Measurements from ENCODE around the gene THRAP3. TPM values are rescaled to one million over a fixed set of nuclear protein-coding genes. Genes with fewer than 3 reads are reported as not detected.
A peak's percentile ranks its signal among the peaks of the same experiment; 100 is the strongest.

THRAP3 gene
- total RNA-seq, 4 donors from 2014 or later, result 25.8 to 73.7 (median 59.9) TPM

DNA sequence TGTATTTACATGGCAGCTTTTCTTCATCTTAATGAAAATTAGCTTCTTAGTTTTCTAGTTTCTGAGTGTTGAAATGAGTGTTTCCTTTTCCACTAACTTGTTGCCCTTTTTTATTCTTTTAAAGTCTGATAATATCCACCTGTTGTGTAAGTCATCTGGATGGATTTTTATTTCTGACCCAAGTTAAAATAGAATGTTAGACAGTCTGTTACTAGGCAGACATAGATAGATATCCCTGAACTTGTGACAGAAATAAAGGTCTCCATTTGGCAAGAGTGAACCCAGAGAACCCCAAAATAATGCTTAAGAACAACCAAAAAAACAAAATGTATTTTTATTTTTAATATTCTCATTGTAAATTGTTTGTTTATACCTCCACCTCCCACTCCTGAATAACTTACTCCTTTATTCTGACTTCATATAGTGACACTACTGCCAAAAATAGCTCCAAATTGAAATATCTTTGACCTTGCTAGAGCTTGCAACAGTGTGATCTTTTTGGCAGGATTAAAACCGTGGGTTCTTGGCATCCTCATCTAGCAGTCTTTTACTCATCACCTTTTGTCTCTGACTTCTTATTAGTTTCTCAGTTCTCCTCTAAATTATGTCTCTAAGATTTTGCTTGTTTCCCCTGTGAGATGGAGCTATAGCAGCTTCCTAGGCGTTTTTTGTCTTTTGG lies 55.0 kb downstream of the THRAP3 start:
- intact Hi-C loops (cut with DNase I; ENCODE audit: low total_unique reads), result loop anchor here (2.0 kb wide), 1 partner anchor 44 kb away; no protein-coding TSS in a partner anchor
- no peak for DNase-seq
- no peaks in the 10 kb centered on the region for H3K9me3 ChIP-seq
- in situ Hi-C loops (cut with MboI; ENCODE audit: low pct_ligation_motif_present in 1 of 4, low pct_unique_long_range_greater_than_20kb in 1 of 4, low sequenced_read_pairs in 3 of 4), result loop anchor here (10.0 to 25.0 kb wide), 3 partner anchors 84 to 167 kb away; no protein-coding TSS in a partner anchor
- H3K36me3 ChIP-seq, result peaks cover 0 to 15% (median 3%) of the 10 kb centered on the region in 4 donors
- H3K4me3 ChIP-seq, result no peak overlapping the region
- TF ChIP-seq, protein P1, sequence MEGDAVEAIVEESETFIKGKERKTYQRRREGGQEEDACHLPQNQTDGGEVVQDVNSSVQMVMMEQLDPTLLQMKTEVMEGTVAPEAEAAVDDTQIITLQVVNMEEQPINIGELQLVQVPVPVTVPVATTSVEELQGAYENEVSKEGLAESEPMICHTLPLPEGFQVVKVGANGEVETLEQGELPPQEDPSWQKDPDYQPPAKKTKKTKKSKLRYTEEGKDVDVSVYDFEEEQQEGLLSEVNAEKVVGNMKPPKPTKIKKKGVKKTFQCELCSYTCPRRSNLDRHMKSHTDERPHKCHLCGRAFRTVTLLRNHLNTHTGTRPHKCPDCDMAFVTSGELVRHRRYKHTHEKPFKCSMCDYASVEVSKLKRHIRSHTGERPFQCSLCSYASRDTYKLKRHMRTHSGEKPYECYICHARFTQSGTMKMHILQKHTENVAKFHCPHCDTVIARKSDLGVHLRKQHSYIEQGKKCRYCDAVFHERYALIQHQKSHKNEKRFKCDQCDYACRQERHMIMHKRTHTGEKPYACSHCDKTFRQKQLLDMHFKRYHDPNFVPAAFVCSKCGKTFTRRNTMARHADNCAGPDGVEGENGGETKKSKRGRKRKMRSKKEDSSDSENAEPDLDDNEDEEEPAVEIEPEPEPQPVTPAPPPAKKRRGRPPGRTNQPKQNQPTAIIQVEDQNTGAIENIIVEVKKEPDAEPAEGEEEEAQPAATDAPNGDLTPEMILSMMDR (IDR thresholded peaks at IDR 0.05), result no peak
- TF ChIP-seq EP300 (IDR thresholded peaks at IDR 0.05; ENCODE audit: low read depth), result no peak
- no peak for TF ChIP-seq POLR2AphosphoS5 (IDR thresholded peaks at IDR 0.05)
- no peak for TF ChIP-seq POLR2A (IDR thresholded peaks at IDR 0.05)
- H3K27me3 ChIP-seq, result no peaks in the 10 kb centered on the region
- WGBS, 2 donors (ENCODE audit: low coverage in 1 of 2), result 40 to 50% methylated on average over 1 to 2 of the region's 2 CpGs
- peaks cover 0 to 31% (median 13%) of the 10 kb centered on the region in 4 donors for H3K4me1 ChIP-seq
- peak overlapping the region; percentile 3 to 43 (median 8) for H3K27ac ChIP-seq

DNA sequence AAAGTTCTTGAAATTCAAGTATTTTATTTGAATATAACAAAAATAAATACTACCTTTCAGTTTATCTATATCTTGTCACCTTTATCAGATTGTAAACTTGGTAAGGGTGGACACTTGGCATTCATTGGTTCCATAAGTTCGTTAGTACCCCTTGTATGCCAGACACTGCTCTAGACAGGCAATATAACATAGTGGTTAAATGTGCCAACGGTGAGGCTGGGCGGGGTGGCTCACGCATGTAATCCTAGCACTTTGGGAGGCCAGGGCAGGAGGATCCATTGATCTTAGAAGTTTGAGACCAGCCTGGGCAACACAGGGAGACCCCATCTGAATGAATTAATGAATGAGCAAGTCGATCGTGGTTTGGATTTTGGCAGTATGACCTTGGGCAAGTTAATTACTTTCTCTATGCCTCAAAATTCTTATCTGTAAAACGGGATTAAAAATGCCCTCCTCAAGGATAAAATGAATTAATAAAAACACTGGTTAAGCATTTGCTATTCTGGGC lies 55.6 kb downstream of the THRAP3 start:
- H3K4me3 ChIP-seq, result no peak overlapping the region
- TF ChIP-seq POLR2AphosphoS5 (IDR thresholded peaks at IDR 0.05) (no peak), POLR2A (IDR thresholded peaks at IDR 0.05) (no peak), EP300 (IDR thresholded peaks at IDR 0.05; ENCODE audit: low read depth) (no peak)
- TF ChIP-seq, protein P1 (IDR thresholded peaks at IDR 0.05), result no peak
- H3K4me1 ChIP-seq, result peaks cover 0 to 35% (median 13%) of the 10 kb centered on the region in 4 donors
- 72 to 75% methylated on average over 1 to 7 of the region's 7 CpGs for WGBS, 2 donors (ENCODE audit: low coverage in 1 of 2)
- H3K36me3 ChIP-seq, result peaks cover 0 to 21% (median 6%) of the 10 kb centered on the region in 4 donors
- in situ Hi-C loops (cut with MboI; ENCODE audit: low pct_ligation_motif_present in 1 of 4, low pct_unique_long_range_greater_than_20kb in 1 of 4, low sequenced_read_pairs in 3 of 4) (loop anchor here (10.0 to 25.0 kb wide), 4 partner anchors 85 to 175 kb away; no protein-coding TSS in a partner anchor), intact Hi-C loops (cut with DNase I; ENCODE audit: low total_unique reads) (loop anchor here (2.0 kb wide), 1 partner anchor 45 kb away; no protein-coding TSS in a partner anchor)
- no peaks in the 10 kb centered on the region for H3K9me3 ChIP-seq
- H3K27me3 ChIP-seq, result no peaks in the 10 kb centered on the region
- no peak for DNase-seq
- peak overlapping the region; percentile 3 to 37 (median 8) for H3K27ac ChIP-seq

DNA sequence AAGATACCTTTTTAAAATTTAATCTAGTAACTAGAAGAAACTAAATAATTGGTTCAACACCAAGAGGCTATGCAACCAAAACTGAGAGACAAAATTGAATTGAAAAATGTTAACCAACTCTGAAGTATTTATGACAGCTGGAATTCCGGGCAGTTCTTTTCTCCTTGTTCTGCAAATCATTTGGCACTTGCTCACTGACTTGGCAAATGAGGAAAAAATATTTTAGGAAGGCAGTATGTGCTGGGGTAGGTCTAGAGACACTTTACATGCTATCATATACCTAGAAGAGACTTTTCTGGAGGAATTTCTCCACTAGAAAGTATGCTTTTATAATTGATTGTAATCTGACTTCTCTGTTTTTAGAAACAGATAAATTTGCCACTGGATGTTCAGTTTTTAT lies 59.8 kb downstream of the THRAP3 start:
- DNase-seq, result no peak
- Histone ChIP-seq H3K9me3 (no peaks in the 10 kb centered on the region), H3K27me3 (no peaks in the 10 kb centered on the region), H3K27ac (peak overlapping the region in 1 of 4 donors; percentile 51), H3K4me1 (peaks cover 0 to 40% (median 10%) of the 10 kb centered on the region in 4 donors), H3K4me3 (no peak overlapping the region), H3K36me3 (peaks cover 0 to 49% (median 21%) of the 10 kb centered on the region in 4 donors)
- WGBS, 2 donors (ENCODE audit: low coverage in 1 of 2), result 58 to 90% methylated on average over 1 of the region's 1 CpG
- intact Hi-C loops (cut with DNase I; ENCODE audit: low total_unique reads) (no loop called here), in situ Hi-C loops (cut with MboI; ENCODE audit: low pct_ligation_motif_present in 1 of 4, low pct_unique_long_range_greater_than_20kb in 1 of 4, low sequenced_read_pairs in 3 of 4) (loop anchor here (10.0 to 25.0 kb wide), 3 partner anchors 97 to 179 kb away; no protein-coding TSS in a partner anchor)
- TF ChIP-seq, protein P1 (IDR thresholded peaks at IDR 0.05), result no peak
- TF ChIP-seq EP300 (IDR thresholded peaks at IDR 0.05; ENCODE audit: low read depth), result no peak
- no peak for TF ChIP-seq POLR2AphosphoS5 (IDR thresholded peaks at IDR 0.05)
- TF ChIP-seq POLR2A (IDR thresholded peaks at IDR 0.05), result no peak

DNA sequence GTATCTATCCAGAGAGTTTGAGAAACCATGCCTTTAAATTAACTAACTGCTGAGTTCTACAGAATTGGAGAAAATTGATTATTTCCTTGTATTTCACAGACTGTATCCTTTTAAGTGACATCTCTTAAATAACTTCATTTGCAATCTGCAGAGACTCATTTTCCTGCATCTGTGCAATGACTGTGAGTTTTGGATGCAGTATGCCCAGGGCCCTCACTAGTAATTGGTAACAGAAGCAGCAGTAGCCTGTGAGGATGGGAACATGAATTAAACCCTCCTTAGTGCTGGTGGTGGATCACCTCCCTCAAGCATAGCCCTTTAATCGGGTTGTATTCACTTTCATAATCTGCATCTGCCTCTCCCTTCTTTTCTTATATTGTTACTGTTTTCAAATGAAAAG lies 60.3 kb downstream of the THRAP3 start:
- Histone ChIP-seq H3K36me3 (peaks cover 0 to 54% (median 24%) of the 10 kb centered on the region in 4 donors), H3K27me3 (no peaks in the 10 kb centered on the region), H3K4me1 (peaks cover 0 to 35% (median 6%) of the 10 kb centered on the region in 4 donors), H3K9me3 (no peaks in the 10 kb centered on the region), H3K4me3 (no peak overlapping the region), H3K27ac (peak overlapping the region in 1 of 4 donors; percentile 51)
- no peak for DNase-seq
- intact Hi-C loops (cut with DNase I; ENCODE audit: low total_unique reads) (no loop called here), in situ Hi-C loops (cut with MboI; ENCODE audit: low pct_ligation_motif_present in 1 of 4, low pct_unique_long_range_greater_than_20kb in 1 of 4, low sequenced_read_pairs in 3 of 4) (loop anchor here (10.0 to 25.0 kb wide), 3 partner anchors 97 to 180 kb away; no protein-coding TSS in a partner anchor)
- no peak for TF ChIP-seq EP300 (IDR thresholded peaks at IDR 0.05; ENCODE audit: low read depth)
- no peak for TF ChIP-seq POLR2AphosphoS5 (IDR thresholded peaks at IDR 0.05)
- no peak for TF ChIP-seq POLR2A (IDR thresholded peaks at IDR 0.05)
- TF ChIP-seq, protein P1 (IDR thresholded peaks at IDR 0.05), result no peak
- 67 to 72% methylated on average over 1 of the region's 1 CpG for WGBS, 2 donors (ENCODE audit: low coverage in 1 of 2)
